Mucosa of stomach (tissue), 1 donor: ENCODE measurements around the gene SNX24.

Experiments
- H3K27me3 ChIP-seq: one replicate; pipeline ENCODE4 v1.7.0; 2013; ENCODE audit warnings: mild to moderate bottlenecking, low read length; ENCODE audit not compliant: control insufficient read depth, insufficient read depth
- H3K36me3 ChIP-seq: one replicate; pipeline ENCODE4 v1.7.0; 2013; ENCODE audit warnings: low read length; ENCODE audit not compliant: control insufficient read depth, insufficient read depth
- H3K4me1 ChIP-seq: one replicate; pipeline ENCODE4 v1.7.0; 2013; ENCODE audit warnings: mild to moderate bottlenecking, low read length; ENCODE audit not compliant: control insufficient read depth, insufficient read depth
- H3K4me3 ChIP-seq: one replicate; pipeline ENCODE4 v1.7.0; 2013; ENCODE audit warnings: low read length
- H3K9ac ChIP-seq: one replicate; pipeline ENCODE4 v1.7.0; 2013; ENCODE audit warnings: mild to moderate bottlenecking, low read length, moderate library complexity
- H3K9me3 ChIP-seq: one replicate; pipeline ENCODE4 v1.7.0; 2013; ENCODE audit warnings: mild to moderate bottlenecking, low read length, moderate library complexity; ENCODE audit not compliant: control insufficient read depth
- donor health status: Pancreatic carcinoma.

Gene SNX24, protein sequence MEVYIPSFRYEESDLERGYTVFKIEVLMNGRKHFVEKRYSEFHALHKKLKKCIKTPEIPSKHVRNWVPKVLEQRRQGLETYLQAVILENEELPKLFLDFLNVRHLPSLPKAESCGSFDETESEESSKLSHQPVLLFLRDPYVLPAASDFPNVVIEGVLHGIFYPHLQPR

DNA sequence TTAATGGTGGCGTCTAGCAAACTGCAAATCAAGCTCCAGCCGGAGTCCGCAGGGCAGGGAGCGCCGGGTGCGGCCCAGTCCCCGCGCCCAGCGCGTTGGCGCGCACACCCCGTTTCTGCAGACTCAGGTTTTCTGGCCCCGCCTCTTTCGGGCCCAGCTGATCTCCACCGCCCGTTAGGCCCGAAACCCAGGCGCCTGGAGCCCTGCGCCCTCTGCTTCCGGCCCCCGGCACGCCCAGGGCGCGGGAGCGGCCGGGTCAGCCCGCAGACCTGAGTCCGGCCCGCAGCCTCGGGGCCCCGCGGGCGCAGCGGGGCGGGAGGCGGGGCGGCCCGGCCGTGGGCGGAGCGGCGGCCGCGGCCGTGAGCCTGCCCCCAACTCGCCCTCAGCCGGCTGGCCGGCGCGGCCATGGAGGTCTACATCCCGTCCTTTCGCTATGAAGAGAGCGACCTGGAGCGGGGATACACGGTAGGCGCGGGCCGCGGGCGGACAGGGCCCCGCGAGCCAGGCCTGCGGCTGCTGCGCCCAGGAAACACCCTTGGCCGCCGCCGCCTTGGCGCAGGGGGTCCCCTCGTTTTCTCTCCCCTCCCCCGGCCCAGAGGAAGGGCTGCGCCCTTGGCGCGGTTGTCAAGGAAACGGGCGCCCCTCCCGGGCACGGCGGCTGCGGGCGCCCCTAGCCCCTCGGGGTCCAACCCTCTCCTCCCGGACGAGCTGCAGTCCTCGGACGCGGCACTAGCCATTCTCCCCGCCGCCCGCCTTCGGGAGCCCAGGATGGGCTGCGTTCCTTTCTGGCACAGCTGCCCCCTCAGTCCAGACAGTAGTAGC is at the start of gene SNX24:
Gene SNX24 (plus strand): TSS at position 385 of the 822 bp plus-strand sequence. CDS start 21 bp downstream, at position 406.
- Histone ChIP-seq H3K9ac (peak within 1 kb of the TSS; percentile 82), H3K36me3 (no peaks in the 10 kb centered on the region), H3K27me3 (no peaks in the 10 kb centered on the region), H3K9me3 (no peaks in the 10 kb centered on the region), H3K4me1 (peaks cover 8% of the 10 kb centered on the region), H3K4me3 (peak within 1 kb of the TSS; percentile 74)

DNA sequence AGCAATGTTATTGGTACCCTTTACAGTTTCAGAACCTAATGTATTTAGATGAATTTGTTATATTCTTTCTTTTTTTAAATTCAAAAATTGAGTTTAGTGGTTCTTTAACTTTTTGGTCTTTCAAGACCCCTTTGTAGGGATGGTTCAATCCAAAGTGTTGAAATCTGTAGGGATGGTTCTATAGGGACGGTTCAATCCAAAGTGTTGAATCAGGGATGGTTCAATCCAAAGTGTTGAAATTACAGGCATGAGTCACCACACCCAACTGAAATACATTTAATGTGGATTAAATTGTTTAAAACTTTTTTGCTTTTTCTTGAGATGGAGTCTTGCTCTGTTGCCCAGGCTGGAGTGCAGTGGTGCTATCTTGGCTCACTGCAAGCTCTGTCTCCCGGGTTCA is 39.9 kb upstream of the SNX24 start:
- Histone ChIP-seq H3K9me3 (no peaks in the 10 kb centered on the region), H3K4me3 (no peak overlapping the region), H3K36me3 (peaks cover 6% of the 10 kb centered on the region), H3K4me1 (no peaks in the 10 kb centered on the region), H3K9ac (no peak overlapping the region), H3K27me3 (no peaks in the 10 kb centered on the region)

DNA sequence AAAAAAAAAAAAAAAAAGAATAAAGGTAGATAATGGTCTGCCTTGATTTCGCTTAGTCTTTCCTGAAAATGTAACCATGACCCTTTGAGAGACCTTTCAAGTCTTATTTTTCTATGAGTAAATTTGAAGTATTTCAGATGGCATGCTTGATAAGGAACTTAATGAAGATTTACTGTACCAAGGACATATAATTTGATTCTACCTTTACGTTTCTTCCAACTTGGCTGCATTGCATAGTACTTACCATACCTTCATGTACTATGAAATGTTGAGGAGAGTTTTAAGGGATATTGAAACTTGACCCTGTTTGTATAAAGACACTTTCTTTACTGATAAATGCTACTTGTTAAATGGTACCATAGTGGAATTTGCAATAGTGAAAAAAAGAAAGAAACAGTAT is 35.0 kb upstream of the SNX24 start:
- Histone ChIP-seq H3K4me3 (no peak overlapping the region), H3K36me3 (no peaks in the 10 kb centered on the region), H3K27me3 (no peaks in the 10 kb centered on the region), H3K4me1 (no peaks in the 10 kb centered on the region), H3K9me3 (no peaks in the 10 kb centered on the region), H3K9ac (no peak overlapping the region)

DNA sequence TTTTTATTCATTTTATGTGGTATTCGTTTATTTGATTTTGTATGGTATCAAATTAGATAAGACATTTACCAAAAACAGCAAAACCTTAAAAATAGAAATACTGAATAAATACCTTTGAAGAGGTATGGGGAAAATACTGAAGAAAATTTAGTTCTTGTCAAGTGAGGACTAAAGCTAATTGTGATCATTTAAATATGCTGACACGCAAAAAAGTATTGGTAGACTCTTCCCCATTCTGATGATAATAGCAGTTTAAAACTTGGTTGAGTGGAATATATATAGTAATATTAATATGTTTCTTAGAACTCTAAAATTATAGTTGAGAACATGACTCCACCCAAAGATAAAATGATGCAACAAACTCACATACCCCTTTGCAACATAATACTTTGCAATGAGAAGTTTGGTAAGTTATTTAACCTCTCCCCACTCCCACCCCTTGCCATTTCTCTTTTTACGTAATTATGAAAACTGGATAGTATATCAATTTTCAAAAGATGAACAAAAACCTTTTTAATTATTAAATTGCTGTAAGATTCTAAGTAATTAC is 30.1 kb upstream of the SNX24 start:
- Histone ChIP-seq H3K4me1 (no peaks in the 10 kb centered on the region), H3K36me3 (no peaks in the 10 kb centered on the region), H3K27me3 (no peaks in the 10 kb centered on the region), H3K9me3 (no peaks in the 10 kb centered on the region), H3K9ac (no peak overlapping the region), H3K4me3 (no peak overlapping the region)

DNA sequence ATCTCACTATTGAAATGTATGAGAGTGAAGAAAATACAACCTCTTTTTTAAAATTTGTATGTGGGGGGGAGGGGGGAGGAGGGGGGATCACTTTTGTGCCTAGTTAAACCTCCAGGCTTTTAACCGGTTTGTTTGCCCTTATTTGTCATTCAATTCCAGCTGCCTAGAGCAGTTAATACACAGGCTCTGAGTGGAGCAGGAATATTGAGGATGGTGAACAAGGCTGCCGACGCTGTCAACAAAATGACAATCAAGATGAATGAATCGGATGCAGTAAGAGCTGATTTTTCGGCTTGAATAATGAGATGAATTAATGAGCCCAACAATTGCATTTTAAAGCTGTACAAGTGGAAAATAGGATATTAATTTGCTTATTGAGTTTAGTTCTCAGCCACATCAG is 28.7 kb upstream of the SNX24 start:
- no peak overlapping the region for H3K9ac ChIP-seq
- H3K4me3 ChIP-seq: no peak overlapping the region
- H3K4me1 ChIP-seq: no peaks in the 10 kb centered on the region
- no peaks in the 10 kb centered on the region for H3K36me3 ChIP-seq
- no peaks in the 10 kb centered on the region for H3K9me3 ChIP-seq
- H3K27me3 ChIP-seq: no peaks in the 10 kb centered on the region

DNA sequence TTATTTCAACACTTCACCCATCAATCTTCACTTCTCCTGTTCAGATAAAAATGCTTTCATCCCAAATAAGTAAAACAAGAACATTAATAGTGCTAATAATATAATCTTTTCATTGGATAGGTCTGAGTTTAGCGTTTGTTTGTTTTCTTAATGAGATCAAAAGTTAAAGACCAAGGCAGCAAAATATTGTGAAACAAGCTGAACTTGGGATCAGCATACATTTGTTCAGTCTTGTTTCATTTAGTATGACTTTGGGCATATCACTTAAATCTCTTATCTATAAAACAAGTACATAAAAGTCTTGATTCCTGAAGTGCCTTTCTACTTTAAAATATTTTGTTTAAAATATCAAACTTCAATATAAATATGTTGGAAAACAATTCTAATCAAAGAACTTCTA is 13.4 kb upstream of the SNX24 start:
- H3K27me3 ChIP-seq: no peaks in the 10 kb centered on the region
- H3K4me1 ChIP-seq: no peaks in the 10 kb centered on the region
- no peaks in the 10 kb centered on the region for H3K9me3 ChIP-seq
- H3K9ac ChIP-seq: no peak overlapping the region
- H3K4me3 ChIP-seq: no peak overlapping the region
- H3K36me3 ChIP-seq: no peaks in the 10 kb centered on the region

DNA sequence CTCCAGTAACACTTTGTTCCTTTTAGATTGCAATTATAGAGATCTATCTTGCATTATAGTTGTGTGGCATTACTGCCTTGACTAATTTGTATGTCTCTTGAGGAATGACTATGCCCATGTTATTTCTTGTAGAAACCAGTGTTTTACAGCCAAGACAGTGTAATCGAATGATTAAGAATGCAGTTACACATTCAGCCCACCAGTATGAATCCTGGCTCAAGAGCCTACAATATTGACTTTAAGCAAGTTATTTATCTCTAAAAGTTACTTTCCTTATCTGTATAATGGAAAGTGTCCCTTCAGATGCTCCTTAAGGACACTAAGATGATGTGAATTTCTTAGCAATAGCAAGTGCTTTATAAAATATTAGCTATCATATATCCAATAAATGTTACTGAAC is 9.7 kb upstream of the SNX24 start:
- H3K4me1 ChIP-seq: no peaks in the 10 kb centered on the region
- H3K9me3 ChIP-seq: no peaks in the 10 kb centered on the region
- no peak overlapping the region for H3K4me3 ChIP-seq
- H3K9ac ChIP-seq: no peak overlapping the region
- no peaks in the 10 kb centered on the region for H3K36me3 ChIP-seq
- H3K27me3 ChIP-seq: no peaks in the 10 kb centered on the region

DNA sequence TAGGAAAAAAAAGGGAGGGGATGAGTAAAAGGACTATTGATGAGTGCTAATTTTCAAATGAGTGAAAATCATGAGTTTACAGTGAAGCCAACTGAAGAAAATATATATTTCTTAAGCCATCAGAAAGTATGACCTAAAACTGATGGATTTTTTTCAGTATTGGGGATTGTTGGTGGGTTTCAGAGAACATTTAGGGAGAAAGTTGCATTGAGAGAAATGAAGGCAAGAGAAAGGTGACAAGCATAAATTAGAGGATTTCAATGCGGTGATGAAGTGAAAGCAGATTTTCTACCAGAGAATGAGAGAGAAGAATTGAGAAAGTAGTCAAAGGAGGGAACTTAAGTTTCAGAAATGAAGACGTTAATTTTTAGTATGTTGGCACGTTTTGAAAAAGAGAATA is 8.5 kb upstream of the SNX24 start:
- H3K9ac ChIP-seq: no peak overlapping the region
- H3K36me3 ChIP-seq: no peaks in the 10 kb centered on the region
- H3K4me3 ChIP-seq: no peak overlapping the region
- no peaks in the 10 kb centered on the region for H3K9me3 ChIP-seq
- H3K4me1 ChIP-seq: no peaks in the 10 kb centered on the region
- H3K27me3 ChIP-seq: no peaks in the 10 kb centered on the region

DNA sequence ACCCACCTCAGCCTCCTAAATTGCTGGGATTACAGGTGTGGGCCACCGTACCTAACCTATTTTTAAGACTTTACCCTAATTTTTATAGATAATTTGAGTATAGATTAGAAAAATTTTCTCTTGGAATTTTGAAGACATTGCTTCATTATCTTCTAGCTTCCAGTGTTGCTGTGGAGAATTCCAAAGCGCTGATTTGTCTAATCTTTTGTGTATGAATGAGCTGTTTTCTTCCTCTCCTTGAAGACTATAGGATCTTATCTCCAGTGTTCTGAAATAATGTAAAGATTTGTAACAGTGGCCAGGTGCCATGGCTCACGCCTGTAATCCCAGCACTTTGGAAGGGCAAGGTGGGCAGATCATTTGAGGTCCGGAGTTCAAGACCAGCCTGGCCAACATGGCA is 5.7 kb upstream of the SNX24 start:
- Histone ChIP-seq H3K27me3 (no peaks in the 10 kb centered on the region), H3K4me3 (no peak overlapping the region), H3K36me3 (no peaks in the 10 kb centered on the region), H3K4me1 (no peaks in the 10 kb centered on the region), H3K9me3 (no peaks in the 10 kb centered on the region), H3K9ac (no peak overlapping the region)

DNA sequence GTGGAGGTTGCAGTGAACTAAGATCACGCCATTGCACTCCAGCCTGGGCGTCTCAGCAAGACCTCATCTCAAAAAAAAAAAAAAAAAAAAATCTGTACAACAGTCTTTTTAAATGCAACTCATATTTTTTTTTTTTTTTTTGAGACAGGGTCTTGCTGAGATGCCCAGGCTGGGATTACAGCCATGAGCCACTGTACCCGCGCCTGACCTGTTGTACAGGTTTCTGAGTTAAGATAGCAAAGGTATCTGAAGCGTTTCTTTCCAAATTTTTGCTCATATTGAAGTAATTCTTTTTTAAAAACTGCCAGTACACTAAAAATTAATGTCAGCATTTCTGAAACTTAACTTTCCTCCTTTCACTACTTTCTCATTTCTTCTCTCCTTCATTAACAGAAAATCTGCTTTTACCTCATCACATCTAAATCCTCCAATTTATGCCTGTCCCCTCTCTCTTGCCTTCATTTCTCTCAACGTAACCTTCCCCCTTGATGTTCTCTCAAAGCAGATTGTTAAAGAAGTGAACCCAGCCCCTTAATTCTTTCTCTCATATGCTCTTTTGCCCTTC is 3.3 kb upstream of the SNX24 start:
- Histone ChIP-seq H3K9ac (no peak overlapping the region), H3K4me1 (peaks cover 8% of the 10 kb centered on the region), H3K27me3 (no peaks in the 10 kb centered on the region), H3K9me3 (no peaks in the 10 kb centered on the region), H3K36me3 (no peaks in the 10 kb centered on the region), H3K4me3 (no peak overlapping the region)

DNA sequence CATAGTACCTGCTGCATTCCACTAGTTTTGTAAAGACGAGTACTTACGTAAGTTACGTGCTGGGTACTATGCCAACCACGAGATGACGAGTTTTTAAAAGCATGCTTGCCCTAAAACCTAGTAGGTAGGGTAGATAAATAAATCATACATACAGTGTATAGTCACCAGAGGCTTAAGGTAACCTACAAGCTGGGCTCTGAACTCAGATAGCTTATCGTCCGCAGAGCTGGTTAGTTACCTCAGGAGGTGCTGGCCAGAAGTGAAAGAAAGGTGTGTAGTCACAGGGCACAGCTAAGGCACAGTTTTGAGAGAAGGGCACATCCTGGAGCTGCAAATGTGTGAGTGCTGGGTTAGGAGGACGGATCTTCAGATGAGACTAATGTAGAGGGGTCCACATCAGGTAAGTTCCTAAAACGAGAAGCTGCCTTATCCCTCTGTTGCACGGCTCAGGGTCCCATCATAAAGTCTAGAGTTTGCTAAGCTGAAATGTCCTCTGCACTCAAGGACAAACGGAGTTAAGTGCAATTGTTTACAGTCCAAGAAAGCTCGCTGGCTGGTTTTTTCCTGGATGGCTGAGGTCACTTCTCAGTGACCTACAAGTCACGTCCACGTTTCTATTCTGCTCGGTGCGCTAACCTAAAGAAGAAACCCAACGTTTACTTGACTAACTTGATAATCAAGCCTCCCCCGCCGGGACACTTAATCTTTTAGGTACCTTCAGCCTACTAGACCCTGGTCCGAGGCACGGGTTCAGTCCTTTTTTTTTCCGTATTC is 1.1 kb upstream of the SNX24 start:
- no peaks in the 10 kb centered on the region for H3K9me3 ChIP-seq
- no peaks in the 10 kb centered on the region for H3K36me3 ChIP-seq
- H3K9ac ChIP-seq: peak overlapping the region; percentile 82
- H3K4me1 ChIP-seq: peaks cover 8% of the 10 kb centered on the region
- peak overlapping the region; percentile 74 for H3K4me3 ChIP-seq
- no peaks in the 10 kb centered on the region for H3K27me3 ChIP-seq

DNA sequence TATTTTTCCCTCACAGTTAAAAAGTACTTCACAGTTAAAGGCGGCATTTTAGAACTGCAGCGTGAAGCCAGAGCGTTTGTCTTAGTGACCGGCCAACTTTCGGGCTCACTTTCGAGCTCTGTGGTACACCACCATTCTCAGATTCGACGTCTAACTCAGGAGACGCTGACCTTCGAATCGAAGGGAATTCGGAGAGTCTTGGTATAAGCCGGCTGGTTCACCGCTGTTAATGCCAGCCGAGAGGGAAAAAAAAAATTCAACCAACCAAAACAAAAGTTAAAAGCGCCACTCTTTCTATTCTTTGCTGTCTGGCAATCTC is 544 bp upstream of the SNX24 start:
- Histone ChIP-seq H3K4me3 (peak overlapping the region; percentile 74), H3K27me3 (no peaks in the 10 kb centered on the region), H3K4me1 (peaks cover 8% of the 10 kb centered on the region), H3K36me3 (no peaks in the 10 kb centered on the region), H3K9ac (peak overlapping the region; percentile 82), H3K9me3 (no peaks in the 10 kb centered on the region)
